Small intestine (tissue), 7 donors: ENCODE results near the gene KDELR1. TPM values are rescaled to one million over a fixed set of nuclear protein-coding genes. Genes with fewer than 3 reads are reported as not detected.

Experiments
- DNase-seq, 2 donors: peaks; one replicate each; pipeline versions ENCODE4 v3.0.0 to v3.0.0-alpha.2; 2013
- FAIRE-seq: peaks from 2 replicates; lab custom pipeline; 2012; peaks lifted over from hg19 to GRCh38; lab: Jason Lieb, UNC
- H3K27ac ChIP-seq, 3 donors: one replicate each; pipeline ENCODE4 v1.5.1; 2013; ENCODE audit warnings: low read length in 2 of 3, mild to moderate bottlenecking in 2 of 3, control low read depth in 1 of 3, inconsistent platforms in 1 of 3, low read depth in 1 of 3, moderate library complexity in 1 of 3
- H3K27me3 ChIP-seq, 3 donors: one replicate each; pipeline ENCODE4 v1.6.1; 2013; ENCODE audit warnings: low read length in 3 of 3, inconsistent platforms in 1 of 3; ENCODE audit not compliant: control insufficient read depth in 3 of 3, insufficient read depth in 3 of 3
- H3K36me3 ChIP-seq, 3 donors: one replicate each; pipeline ENCODE4 v1.6.1; 2013; ENCODE audit warnings: low read length in 3 of 3, inconsistent platforms in 1 of 3, low read depth in 1 of 3, mild to moderate bottlenecking in 1 of 3, moderate library complexity in 1 of 3; ENCODE audit not compliant: control insufficient read depth in 3 of 3, insufficient read depth in 2 of 3
- H3K4me1 ChIP-seq, 3 donors: one replicate each; pipeline ENCODE4 v1.6.1; 2013; ENCODE audit warnings: low read length in 2 of 3, inconsistent platforms in 1 of 3, low read depth in 1 of 3, mild to moderate bottlenecking in 1 of 3, moderate library complexity in 1 of 3; ENCODE audit not compliant: control insufficient read depth in 3 of 3, insufficient read depth in 2 of 3
- H3K4me3 ChIP-seq, 3 donors: one replicate each; pipeline ENCODE4 v1.5.1; 2013; ENCODE audit warnings: low read length in 3 of 3, control low read depth in 1 of 3, inconsistent platforms in 1 of 3, low read depth in 1 of 3, mild to moderate bottlenecking in 1 of 3, moderate library complexity in 1 of 3
- H3K9me3 ChIP-seq, 2 donors: one replicate each; pipeline ENCODE4 v1.6.1; 2013; ENCODE audit warnings: low read depth in 1 of 2, low read length in 1 of 2; ENCODE audit not compliant: control insufficient read depth in 2 of 2, insufficient read depth in 1 of 2
- WGBS, 3 donors: extraction: QIAGEN DNeasy Blood & Tissue Kit; methylation state at CpG; one replicate each; pipeline ENCODE4 v1.1.7; 2013; 5-methylcytosine and 5-hydroxymethylcytosine counted together
- polyA plus RNA-seq, 4 donors: library from polyadenylated mRNA; stranded (reverse) in 3 of 4; unstranded in 1 of 4; fragments of 200-250 nt in 3 of 4; fragments of 120-200 nt in 1 of 4; gene quantifications; one replicate each; pipeline versions ENCODE4 v1.2.1 to v1.2.3, GENCODE V29; 2013
- donor health status: healthy with polysubstance abuse.
- donor health status: control.
- donor health status: control.
- donor health status: Bipolar disorder and iron deficiency.
- donor health status: healthy.

Gene KDELR1
- polyA plus RNA-seq, 4 donors, result 95.4 to 288 (median 166) TPM

- Histone ChIP-seq H3K27ac (peak overlapping the region; percentile 43 to 94 (median 49)), H3K27me3 (no peaks in the 10 kb centered on the region), H3K4me3 (peak overlapping the region in 2 of 3 donors; percentile 23 to 67), H3K4me1 (peaks cover 4 to 33% (median 4%) of the 10 kb centered on the region in 3 donors), H3K9me3 (no peaks in the 10 kb centered on the region), H3K36me3 (peaks cover 0 to 4% (median 0%) of the 10 kb centered on the region in 3 donors)
- WGBS, 3 donors, result 55 to 64% (median 60%) methylated on average over 10 of the region's 10 CpGs
- no peak for DNase-seq
- FAIRE-seq, result no peak
These were observed 26.6 kb downstream of the KDELR1 start for GRCh38 chr19:48364598-48365348.

- H3K27me3 ChIP-seq, result no peaks in the 10 kb centered on the region
- WGBS, 3 donors, result 1% methylated on average over 56 to 59 of the region's 59 CpGs
- peaks cover 0 to 7% (median 0%) of the 10 kb centered on the region in 3 donors for H3K36me3 ChIP-seq
- peaks cover 4 to 27% (median 4%) of the 10 kb centered on the region in 3 donors for H3K4me1 ChIP-seq
- no peaks in the 10 kb centered on the region for H3K9me3 ChIP-seq
- H3K4me3 ChIP-seq, result peak within 1 kb of the TSS; percentile 44 to 67 (median 47)
- H3K27ac ChIP-seq, result peak within 1 kb of the TSS; percentile 81 to 94 (median 89)
- FAIRE-seq (no peak), DNase-seq (peak; percentile 100)
These were observed 27.3 kb downstream of the KDELR1 start, which contains the start of the genes SYNGR4 and TMEM143 for GRCh38 chr19:48363810-48364597. Gene SYNGR4, plus strand, starts transcription at chr19:48364367. Its CDS starts 1,476 bp downstream, at chr19:48365843. Gene TMEM143, minus strand, starts transcription at chr19:48363940. Its CDS starts 20 bp downstream, at chr19:48363920.

- WGBS, 3 donors, result 0 to 3% (median 2%) methylated on average over 8 to 10 of the region's 10 CpGs
- no peaks in the 10 kb centered on the region for H3K27me3 ChIP-seq
- H3K4me1 ChIP-seq, result peaks cover 4 to 23% (median 4%) of the 10 kb centered on the region in 3 donors
- peak overlapping the region; percentile 44 to 67 (median 47) for H3K4me3 ChIP-seq
- FAIRE-seq, result no peak
- DNase-seq, result no peak
- no peaks in the 10 kb centered on the region for H3K9me3 ChIP-seq
- H3K36me3 ChIP-seq, result peaks cover 0 to 8% (median 0%) of the 10 kb centered on the region in 3 donors
- peak overlapping the region; percentile 81 to 94 (median 89) for H3K27ac ChIP-seq
These were observed 27.9 kb downstream of the KDELR1 start for GRCh38 chr19:48363500-48363809.

GRCh38 chr19:48362716-48363499 is 28.4 kb downstream of the KDELR1 start:
- peaks cover 3 to 18% (median 4%) of the 10 kb centered on the region in 3 donors for H3K4me1 ChIP-seq
- no peaks in the 10 kb centered on the region for H3K9me3 ChIP-seq
- peak; percentile 96 to 97 for DNase-seq
- H3K36me3 ChIP-seq, result peaks cover 0 to 8% (median 0%) of the 10 kb centered on the region in 3 donors
- peak overlapping the region; percentile 81 to 94 (median 89) for H3K27ac ChIP-seq
- 2 to 3% (median 2%) methylated on average over 25 to 26 of the region's 26 CpGs for WGBS, 3 donors
- H3K4me3 ChIP-seq, result peak overlapping the region; percentile 44 to 67 (median 47)
- no peaks in the 10 kb centered on the region for H3K27me3 ChIP-seq
- FAIRE-seq, result no peak

GRCh38 chr19:48361912-48362311 is 29.4 kb downstream of the KDELR1 start:
- Histone ChIP-seq H3K27ac (no peak overlapping the region), H3K4me3 (no peak overlapping the region), H3K27me3 (no peaks in the 10 kb centered on the region), H3K4me1 (peaks cover 0 to 13% (median 0%) of the 10 kb centered on the region in 3 donors), H3K9me3 (no peaks in the 10 kb centered on the region), H3K36me3 (peaks cover 0 to 8% (median 0%) of the 10 kb centered on the region in 3 donors)
- WGBS, 3 donors, result 95 to 98% (median 97%) methylated on average over 3 of the region's 3 CpGs
- FAIRE-seq (no peak), DNase-seq (no peak)

- FAIRE-seq (no peak), DNase-seq (no peak)
- WGBS, 3 donors, result 91 to 98% (median 93%) methylated on average over 5 of the region's 5 CpGs
- no peak overlapping the region for H3K27ac ChIP-seq
- H3K4me1 ChIP-seq, result peaks cover 0 to 6% (median 0%) of the 10 kb centered on the region in 3 donors
- H3K4me3 ChIP-seq, result no peak overlapping the region
- peaks cover 0 to 12% (median 0%) of the 10 kb centered on the region in 3 donors for H3K36me3 ChIP-seq
- no peaks in the 10 kb centered on the region for H3K27me3 ChIP-seq
- H3K9me3 ChIP-seq, result no peaks in the 10 kb centered on the region
These were observed 32.2 kb downstream of the KDELR1 start for GRCh38 chr19:48359123-48359522.

GRCh38 chr19:48355365-48355954 is 35.9 kb downstream of the KDELR1 start:
- DNase-seq (no peak), FAIRE-seq (no peak)
- Histone ChIP-seq H3K4me3 (no peak overlapping the region), H3K27ac (no peak overlapping the region), H3K36me3 (peaks cover 0 to 12% (median 0%) of the 10 kb centered on the region in 3 donors), H3K9me3 (peaks cover 0 to 2% of the 10 kb centered on the region in 2 donors), H3K27me3 (no peaks in the 10 kb centered on the region), H3K4me1 (no peaks in the 10 kb centered on the region)
- WGBS, 3 donors, result 88 to 91% (median 91%) methylated on average over 12 of the region's 12 CpGs
